GM13977 (cell line): ENCODE measurements around the gene S100Z.

ENCODE experiments used
- DNase-seq: peaks from one replicate; pipeline ENCODE4 v3.0.0; 2012; ENCODE audit warnings: low spot score
- CTCF ChIP-seq: IDR thresholded peaks from 2 replicates; pipeline ENCODE4 v1.5.1; 2012; ENCODE audit warnings: mild to moderate bottlenecking, control low read depth; ENCODE audit not compliant: insufficient read depth; ENCODE audit errors: extremely low read depth, missing control alignments
- in situ Hi-C: fragments of 300-500 bp; cut with MboI; formaldehyde crosslinking; loops from one replicate; pipeline ENCODE4 v1.12.0; 2022; ENCODE audit warnings: low sequenced_read_pairs, low pct_unique_long_range_greater_than_20kb, mixed read lengths, inconsistent platforms; ENCODE audit not compliant: unreplicated experiment

The S100Z gene

GRCh38 chr5:76831110-76831452, 18.7 kb upstream of the S100Z start:
- in situ Hi-C loops: no loop called here
- no peak for DNase-seq

GRCh38 chr5:76836181-76836580, 13.6 kb upstream of the S100Z start:
- DNase-seq: no peak
- no peak for TF ChIP-seq CTCF
- in situ Hi-C loops: no loop called here

More at GRCh38 chr5:76831110-76831452, 18.7 kb upstream of the S100Z start:
- TF ChIP-seq CTCF: no peak

GRCh38 chr5:76836585-76836984, 13.2 kb upstream of the S100Z start:
- no peak for TF ChIP-seq CTCF

GRCh38 chr5:76838481-76839261, 11.1 kb upstream of the S100Z start:
- DNase-seq: no peak
- in situ Hi-C loops: no loop called here
- TF ChIP-seq CTCF: no peak

More at GRCh38 chr5:76836585-76836984, 13.2 kb upstream of the S100Z start:
- in situ Hi-C loops: no loop called here
- DNase-seq: no peak

- no peak for DNase-seq
- in situ Hi-C loops: no loop called here
- no peak for TF ChIP-seq CTCF
Observed at GRCh38 chr5:76841361-76841760, 8.5 kb upstream of the S100Z start.

- in situ Hi-C loops: no loop called here
- TF ChIP-seq CTCF: no peak
- DNase-seq: no peak
Observed at GRCh38 chr5:76845890-76846289, 3.9 kb upstream of the S100Z start.
